ENCODE results near the gene BLTP1.

The BLTP1 gene

DNA sequence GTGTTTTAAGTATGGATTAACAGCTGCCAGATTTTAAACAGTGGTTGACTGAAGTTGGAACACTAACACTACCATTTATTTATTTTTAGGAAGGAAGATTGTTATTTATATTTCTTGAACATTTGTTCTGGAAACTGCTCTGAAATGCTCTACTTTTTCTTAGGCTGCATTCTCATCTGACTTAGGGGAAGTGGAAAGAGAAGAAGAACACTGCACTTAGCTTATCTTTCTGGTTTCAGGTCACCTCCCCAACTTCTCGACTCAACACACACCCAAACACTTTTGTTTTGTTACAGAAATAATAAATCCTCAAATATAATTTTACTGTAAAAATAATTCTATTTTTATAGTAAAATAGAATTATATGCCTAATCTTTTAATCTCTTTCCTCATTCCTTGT is 18.6 kb downstream of the BLTP1 start:
- H3K4me1 ChIP-seq (ENCODE audit: control insufficient read depth, insufficient read depth, low read length): no peaks in the 10 kb centered on the region
- H3K36me3 ChIP-seq (ENCODE audit: control insufficient read depth, insufficient read depth, low read length, severe bottlenecking): peaks cover 3% of the 10 kb centered on the region
- H3K9ac ChIP-seq (ENCODE audit: low read length): no peak overlapping the region
- H3K9me3 ChIP-seq (ENCODE audit: control insufficient read depth, low read length): no peaks in the 10 kb centered on the region
- H3K4me3 ChIP-seq (ENCODE audit: low read length): no peak overlapping the region
- no peaks in the 10 kb centered on the region for H3K27me3 ChIP-seq (replicated peaks; ENCODE audit: control insufficient read depth, insufficient read depth, low read length)
- DNase-seq (ENCODE audit: low read depth): no peak

DNA sequence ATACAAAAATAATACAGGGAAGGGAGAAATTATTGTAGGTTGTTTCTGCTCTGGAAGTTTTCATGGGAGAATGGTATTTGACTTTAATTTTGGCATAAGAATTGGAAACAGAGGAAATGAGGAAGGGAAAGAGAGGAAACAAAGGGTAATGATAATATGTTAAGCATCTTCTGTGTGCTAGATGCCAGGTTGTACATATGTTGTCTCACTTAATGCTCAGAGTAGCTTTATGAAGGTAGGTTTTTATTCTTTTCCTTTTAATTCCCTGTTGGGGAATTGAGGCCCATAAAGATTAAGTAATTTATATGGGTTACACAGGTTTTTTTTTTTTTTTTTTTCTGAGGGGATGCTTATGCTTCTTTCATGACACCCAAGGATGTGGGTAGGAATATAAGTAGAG is 19.2 kb downstream of the BLTP1 start:
- Histone ChIP-seq H3K4me3 (ENCODE audit: low read length) (no peak overlapping the region), H3K36me3 (ENCODE audit: control insufficient read depth, insufficient read depth, low read length, severe bottlenecking) (peaks cover 7% of the 10 kb centered on the region), H3K27me3 (replicated peaks; ENCODE audit: control insufficient read depth, insufficient read depth, low read length) (no peaks in the 10 kb centered on the region)

DNA sequence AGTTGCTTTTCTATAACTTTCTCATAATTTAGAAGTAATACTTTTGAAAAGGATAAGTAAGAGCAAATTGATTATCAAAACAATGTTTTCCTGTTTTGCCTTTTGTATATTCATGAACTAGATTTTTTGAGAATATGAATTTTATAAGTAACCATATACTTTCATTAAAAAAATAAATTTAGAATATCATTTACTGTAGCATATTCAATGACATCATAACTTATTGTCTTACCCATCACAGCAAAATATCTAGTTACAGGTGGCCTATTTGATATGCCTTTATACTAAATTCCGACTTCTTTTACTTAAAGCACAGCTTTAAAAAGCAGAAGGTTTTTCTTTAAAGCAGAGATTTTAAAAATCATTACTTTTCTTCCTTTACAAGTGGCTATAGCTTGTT is 20.1 kb downstream of the BLTP1 start:
- DNase-seq (ENCODE audit: low read depth): no peak
- Histone ChIP-seq H3K9me3 (ENCODE audit: control insufficient read depth, low read length) (no peaks in the 10 kb centered on the region), H3K9ac (ENCODE audit: low read length) (no peak overlapping the region), H3K36me3 (ENCODE audit: control insufficient read depth, insufficient read depth, low read length, severe bottlenecking) (peaks cover 16% of the 10 kb centered on the region), H3K4me1 (ENCODE audit: control insufficient read depth, insufficient read depth, low read length) (no peaks in the 10 kb centered on the region), H3K27me3 (replicated peaks; ENCODE audit: control insufficient read depth, insufficient read depth, low read length) (no peaks in the 10 kb centered on the region), H3K4me3 (ENCODE audit: low read length) (no peak overlapping the region)

More for the DNA sequence above, 19.2 kb downstream of the BLTP1 start:
- no peak for DNase-seq (ENCODE audit: low read depth)
- Histone ChIP-seq H3K4me1 (ENCODE audit: control insufficient read depth, insufficient read depth, low read length) (no peaks in the 10 kb centered on the region), H3K9me3 (ENCODE audit: control insufficient read depth, low read length) (no peaks in the 10 kb centered on the region), H3K9ac (ENCODE audit: low read length) (no peak overlapping the region)

DNA sequence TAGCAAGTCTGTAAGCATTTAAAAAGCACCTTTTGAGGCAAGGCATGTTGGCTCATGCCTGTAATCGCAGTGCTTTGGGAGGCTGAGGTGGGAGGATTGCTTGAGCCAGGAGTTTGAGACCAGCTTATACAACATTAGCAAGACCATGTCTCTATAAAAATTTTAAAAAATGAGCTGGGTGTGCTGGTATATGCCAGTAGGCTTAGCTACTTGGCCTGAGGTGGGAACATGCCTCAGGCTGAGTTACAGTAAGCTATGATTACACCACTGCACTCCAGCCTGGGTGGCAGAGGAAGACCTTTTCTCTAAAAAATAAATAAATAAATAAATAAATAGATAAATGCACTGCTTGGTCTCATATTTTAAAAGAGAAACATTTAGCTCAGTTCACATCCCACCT is 26.8 kb downstream of the BLTP1 start:
- H3K36me3 ChIP-seq (ENCODE audit: control insufficient read depth, insufficient read depth, low read length, severe bottlenecking): peaks cover 64% of the 10 kb centered on the region
- no peak for DNase-seq (ENCODE audit: low read depth)
- H3K27me3 ChIP-seq (replicated peaks; ENCODE audit: control insufficient read depth, insufficient read depth, low read length): no peaks in the 10 kb centered on the region
- H3K4me3 ChIP-seq (ENCODE audit: low read length): no peak overlapping the region
- H3K9me3 ChIP-seq (ENCODE audit: control insufficient read depth, low read length): no peaks in the 10 kb centered on the region
- no peak overlapping the region for H3K9ac ChIP-seq (ENCODE audit: low read length)
- H3K4me1 ChIP-seq (ENCODE audit: control insufficient read depth, insufficient read depth, low read length): no peaks in the 10 kb centered on the region

DNA sequence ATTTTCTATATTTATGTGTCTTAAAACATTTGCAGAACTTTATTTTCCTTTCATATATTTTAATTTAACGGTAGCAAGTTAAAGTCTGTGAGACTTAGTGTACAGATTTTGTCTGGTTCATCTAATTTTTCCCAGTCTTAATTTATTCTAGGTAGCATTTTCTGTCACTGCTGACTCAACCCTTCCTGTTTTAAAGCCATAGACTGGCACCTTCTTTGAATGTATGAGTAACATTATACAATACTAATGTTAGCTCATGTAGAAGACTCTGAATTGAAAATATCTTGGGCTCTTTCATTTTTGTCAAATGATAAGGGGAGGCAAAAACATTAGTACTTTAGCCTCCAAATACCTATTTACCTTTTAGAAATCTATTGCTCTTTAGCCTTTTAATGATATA is 43.6 kb downstream of the BLTP1 start:
- DNase-seq (ENCODE audit: low read depth): no peak
- Histone ChIP-seq H3K36me3 (ENCODE audit: control insufficient read depth, insufficient read depth, low read length, severe bottlenecking) (peaks cover 40% of the 10 kb centered on the region), H3K4me1 (ENCODE audit: control insufficient read depth, insufficient read depth, low read length) (no peaks in the 10 kb centered on the region), H3K4me3 (ENCODE audit: low read length) (no peak overlapping the region), H3K9ac (ENCODE audit: low read length) (no peak overlapping the region), H3K9me3 (ENCODE audit: control insufficient read depth, low read length) (no peaks in the 10 kb centered on the region), H3K27me3 (replicated peaks; ENCODE audit: control insufficient read depth, insufficient read depth, low read length) (no peaks in the 10 kb centered on the region)
